Measurements from ENCODE around the gene TFCP2L1. TPM values are rescaled to one million over a fixed set of nuclear protein-coding genes. Genes with fewer than 3 reads are reported as not detected.

TFCP2L1 gene
- 0.10 TPM for total RNA-seq (2013)
- polyA plus RNA-seq (under 1 TPM in 2 of 3 donors, not detected in 1; 0.03 to 0.24 TPM), polyA minus RNA-seq (0.08 and 0.14 TPM in 2 replicates), total RNA-seq (1.0 to 16.6 (median 2.2) reads per million in 11 experiments)

GRCh38 chr2:121284463-121285449 is at the start of gene TFCP2L1:
TFCP2L1 (minus strand) TSS chr2:121285202; CDS start chr2:121285109, 93 bp downstream.
- H4K20me1 ChIP-seq (ENCODE audit: insufficient read depth, low read length) = no peaks in the 10 kb centered on the region
- peak within 1 kb of the TSS; percentile 70 to 85 for H3K4me3 Mint-ChIP-seq
- peaks cover 20 to 43% of the 10 kb centered on the region in 2 donors for H3K27me3 ChIP-seq (ENCODE audit: control insufficient read depth in 2 of 2, insufficient read depth in 2 of 2, low read length in 2 of 2)
- H2AFZ ChIP-seq (ENCODE audit: insufficient read depth, low read depth, low read length, poor library complexity, severe bottlenecking) = peak within 1 kb of the TSS; percentile 84
- H3K4me2 ChIP-seq (replicated peaks; ENCODE audit: extremely low read depth, low read length, poor library complexity, severe bottlenecking) = peak within 1 kb of the TSS; percentile 86
- H3K4me1 Mint-ChIP-seq = peaks cover 68% of the 10 kb centered on the region
- peak within 1 kb of the TSS; percentile 3 to 74 (median 31) for H3K4me3 ChIP-seq (replicated peaks in 1 of 3; ENCODE audit: low read depth in 2 of 3, low read length in 3 of 3)
- H3K9me3 ChIP-seq (replicated peaks in 1 of 2; ENCODE audit: control insufficient read depth in 1 of 2, insufficient read depth in 1 of 2, low read length in 2 of 2) = no peaks in the 10 kb centered on the region
- TF ChIP-seq CTCF (IDR thresholded peaks at IDR 0.05) = peak; percentile 13
- peaks cover 0 to 13% (median 6%) of the 10 kb centered on the region in 7 donors for H3K9me3 Mint-ChIP-seq
- WGBS (ENCODE audit: insufficient coverage) = under 1% methylated on average over 119 of the region's 119 CpGs
- H3K27ac ChIP-seq (ENCODE audit: low read depth in 1 of 2, low read length in 2 of 2) = no peak within 1 kb of the TSS
- intact Hi-C loops (cut with micrococcal nuclease) = no loop called here
- H3K36me3 Mint-ChIP-seq = peaks cover 8 to 19% of the 10 kb centered on the region in 2 donors
- DNase-seq = no peak
- H3K27me3 Mint-ChIP-seq (ENCODE audit: low read depth in 3 of 3) = peaks cover 44 to 49% (median 48%) of the 10 kb centered on the region in 3 donors
- H3K79me2 ChIP-seq (ENCODE audit: insufficient read depth, low read length) = no peaks in the 10 kb centered on the region
- peaks cover 60 to 62% of the 10 kb centered on the region in 2 donors for H3K4me1 ChIP-seq (ENCODE audit: control insufficient read depth in 1 of 2, insufficient read depth in 2 of 2, low read length in 2 of 2)
- H3K27ac Mint-ChIP-seq = peak within 1 kb of the TSS in 2 of 7 donors; percentile 36 to 63
- H3K9ac ChIP-seq (ENCODE audit: insufficient read depth, low read length, poor library complexity, severe bottlenecking) = peak within 1 kb of the TSS; percentile 44
- no peaks in the 10 kb centered on the region for H3K36me3 ChIP-seq (replicated peaks in 1 of 2; ENCODE audit: control insufficient read depth in 1 of 2, insufficient read depth in 2 of 2, low read length in 2 of 2)

GRCh38 chr2:121333834-121334558 is 49.0 kb upstream of the TFCP2L1 start:
- Histone ChIP-seq H3K4me3 (replicated peaks in 1 of 3; ENCODE audit: low read depth in 2 of 3, low read length in 3 of 3) (no peak overlapping the region), H2AFZ (ENCODE audit: insufficient read depth, low read depth, low read length, poor library complexity, severe bottlenecking) (no peak overlapping the region), H3K36me3 (replicated peaks in 1 of 2; ENCODE audit: control insufficient read depth in 1 of 2, insufficient read depth in 2 of 2, low read length in 2 of 2) (peaks cover 11 to 17% of the 10 kb centered on the region in 2 donors), H3K27ac (ENCODE audit: low read depth in 1 of 2, low read length in 2 of 2) (no peak overlapping the region), H3K9ac (ENCODE audit: insufficient read depth, low read length, poor library complexity, severe bottlenecking) (no peak overlapping the region), H4K20me1 (ENCODE audit: insufficient read depth, low read length) (no peaks in the 10 kb centered on the region), H3K9me3 (replicated peaks in 1 of 2; ENCODE audit: control insufficient read depth in 1 of 2, insufficient read depth in 1 of 2, low read length in 2 of 2) (no peaks in the 10 kb centered on the region), H3K4me2 (replicated peaks; ENCODE audit: extremely low read depth, low read length, poor library complexity, severe bottlenecking) (no peak overlapping the region), H3K4me1 (ENCODE audit: control insufficient read depth in 1 of 2, insufficient read depth in 2 of 2, low read length in 2 of 2) (no peaks in the 10 kb centered on the region), H3K27me3 (ENCODE audit: control insufficient read depth in 2 of 2, insufficient read depth in 2 of 2, low read length in 2 of 2) (no peaks in the 10 kb centered on the region), H3K79me2 (ENCODE audit: insufficient read depth, low read length) (no peaks in the 10 kb centered on the region)
- Mint-ChIP-seq H3K4me3 (no peak overlapping the region), H3K27ac (peak overlapping the region in 1 of 7 donors; percentile 68), H3K27me3 (ENCODE audit: low read depth in 3 of 3) (peaks cover 2 to 9% (median 4%) of the 10 kb centered on the region in 3 donors), H3K4me1 (no peaks in the 10 kb centered on the region), H3K36me3 (peaks cover 8 to 16% of the 10 kb centered on the region in 2 donors), H3K9me3 (no peaks in the 10 kb centered on the region)
- 86% methylated on average over 12 of the region's 12 CpGs for WGBS (ENCODE audit: insufficient coverage)
- intact Hi-C loops (cut with micrococcal nuclease) = no loop called here
- DNase-seq = no peak
- no peak for TF ChIP-seq CTCF (IDR thresholded peaks at IDR 0.05)

Measured in CD14-positive monocyte (primary cell).